HG02798 (cell line): ENCODE measurements around the gene OTOP3.
"Not testable (repeated sequence)": the region's sequence is repeated elsewhere in the genome, so short reads cannot be mapped to it uniquely, and the experiment has no call there.

Experiments
- ATAC-seq: cut with Tn5 transposase; IDR thresholded peaks from one replicate; pipeline ENCODE4 v1.9.1; 2021; ENCODE audit warnings: mild to moderate bottlenecking; ENCODE audit not compliant: unreplicated experiment, poor library complexity

OTOP3 gene

GRCh38 chr17:74959826-74960515 is 24.3 kb downstream of the OTOP3 start:
- no peak for ATAC-seq

- no peak for ATAC-seq
These were observed 25.1 kb downstream of the OTOP3 start for GRCh38 chr17:74960570-74961342.

- peak; percentile 45 for ATAC-seq
These were observed 26.1 kb downstream of the OTOP3 start for GRCh38 chr17:74961657-74962350.

GRCh38 chr17:74962622-74963394 is 27.1 kb downstream of the OTOP3 start:
- ATAC-seq: no peak

- no peak for ATAC-seq
These were observed 28.0 kb downstream of the OTOP3 start for GRCh38 chr17:74963656-74964055.

GRCh38 chr17:74964246-74964761 is 28.6 kb downstream of the OTOP3 start:
- no peak for ATAC-seq

- ATAC-seq: no peak
These were observed 29.4 kb downstream of the OTOP3 start for GRCh38 chr17:74964988-74965622.

- ATAC-seq: no peak
These were observed 32.7 kb downstream of the OTOP3 start for GRCh38 chr17:74968361-74968780.

- ATAC-seq: not testable (repeated sequence)
These were observed 33.8 kb downstream of the OTOP3 start for GRCh38 chr17:74969501-74969900.

GRCh38 chr17:74970395-74970794 is 34.7 kb downstream of the OTOP3 start:
- no peak for ATAC-seq

- no peak for ATAC-seq
These were observed 35.6 kb downstream of the OTOP3 start for GRCh38 chr17:74971069-74971841.

- no peak for ATAC-seq
These were observed 36.1 kb downstream of the OTOP3 start for GRCh38 chr17:74971842-74972106.

GRCh38 chr17:74972107-74972972 is 36.6 kb downstream of the OTOP3 start, which contains the start of gene HID1:
TSS of gene HID1 (minus strand) at chr17:74972759. CDS start at chr17:74972656, 103 bp downstream.
- peak; percentile 57 for ATAC-seq

- ATAC-seq: no peak
These were observed 37.3 kb downstream of the OTOP3 start for GRCh38 chr17:74972973-74973328.

GRCh38 chr17:74975943-74976342 is 40.2 kb downstream of the OTOP3 start:
- no peak for ATAC-seq

- no peak for ATAC-seq
These were observed 42.1 kb downstream of the OTOP3 start for GRCh38 chr17:74977802-74978201.

GRCh38 chr17:74978240-74978639 is 42.5 kb downstream of the OTOP3 start:
- ATAC-seq: no peak

GRCh38 chr17:74979408-74980146 is 43.9 kb downstream of the OTOP3 start:
- ATAC-seq: no peak
